Measurements from ENCODE around the gene KIAA1549.

DNA sequence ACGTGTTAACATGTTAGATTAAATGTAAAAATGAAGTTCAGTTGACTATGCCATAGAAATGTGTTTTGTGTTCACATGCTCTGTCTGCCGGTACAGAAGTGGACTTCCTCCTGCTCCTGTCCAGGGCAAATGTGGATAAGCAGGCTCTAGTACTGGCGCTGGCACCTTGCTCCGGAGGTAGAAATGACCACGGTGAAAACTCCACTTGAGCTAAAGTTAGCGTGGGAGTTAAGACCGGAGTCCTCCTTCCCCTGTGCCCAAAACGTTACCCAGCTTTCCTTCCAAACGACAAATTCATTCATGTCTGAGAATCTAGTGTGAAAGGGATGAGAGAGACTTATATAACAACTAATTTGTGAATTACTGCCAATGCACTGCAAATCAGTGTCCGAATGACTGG lies 148.2 kb downstream of the KIAA1549 start:
- TF ChIP-seq, protein P1, sequence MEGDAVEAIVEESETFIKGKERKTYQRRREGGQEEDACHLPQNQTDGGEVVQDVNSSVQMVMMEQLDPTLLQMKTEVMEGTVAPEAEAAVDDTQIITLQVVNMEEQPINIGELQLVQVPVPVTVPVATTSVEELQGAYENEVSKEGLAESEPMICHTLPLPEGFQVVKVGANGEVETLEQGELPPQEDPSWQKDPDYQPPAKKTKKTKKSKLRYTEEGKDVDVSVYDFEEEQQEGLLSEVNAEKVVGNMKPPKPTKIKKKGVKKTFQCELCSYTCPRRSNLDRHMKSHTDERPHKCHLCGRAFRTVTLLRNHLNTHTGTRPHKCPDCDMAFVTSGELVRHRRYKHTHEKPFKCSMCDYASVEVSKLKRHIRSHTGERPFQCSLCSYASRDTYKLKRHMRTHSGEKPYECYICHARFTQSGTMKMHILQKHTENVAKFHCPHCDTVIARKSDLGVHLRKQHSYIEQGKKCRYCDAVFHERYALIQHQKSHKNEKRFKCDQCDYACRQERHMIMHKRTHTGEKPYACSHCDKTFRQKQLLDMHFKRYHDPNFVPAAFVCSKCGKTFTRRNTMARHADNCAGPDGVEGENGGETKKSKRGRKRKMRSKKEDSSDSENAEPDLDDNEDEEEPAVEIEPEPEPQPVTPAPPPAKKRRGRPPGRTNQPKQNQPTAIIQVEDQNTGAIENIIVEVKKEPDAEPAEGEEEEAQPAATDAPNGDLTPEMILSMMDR (IDR thresholded peaks at IDR 0.05): no peak
- TF ChIP-seq POLR2A (IDR thresholded peaks at IDR 0.05): no peak
